ENCODE results near the gene RFX2. TPM values are rescaled to one million over a fixed set of nuclear protein-coding genes. Genes with fewer than 3 reads are reported as not detected.

Gene RFX2
- total and polyA plus RNA-seq, 4 donors = 0.67 to 5.1 (median 2.8) TPM

DNA sequence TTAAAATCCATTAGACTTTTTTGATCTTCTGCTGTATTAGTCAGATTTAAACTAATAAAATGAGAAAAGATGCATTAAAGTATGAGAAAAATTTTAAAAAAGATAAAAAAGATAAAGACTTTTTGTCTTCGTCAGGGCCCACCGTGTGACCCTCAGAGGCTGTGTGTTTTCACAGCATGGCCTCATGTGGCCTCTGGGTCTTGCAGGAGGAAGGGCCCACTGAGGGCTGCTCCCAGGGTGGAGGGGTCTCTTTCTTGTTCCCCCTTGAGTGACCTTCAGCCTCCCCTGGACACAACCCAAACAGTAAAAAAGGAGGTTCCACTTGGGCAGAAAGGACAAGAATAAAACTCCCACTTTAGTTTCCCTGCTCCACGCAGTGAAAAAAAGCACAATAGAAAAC lies 75.3 kb downstream of the RFX2 start:
- H3K9ac ChIP-seq (ENCODE audit: low read depth in 1 of 2, low read length in 2 of 2) = no peak overlapping the region
- no peaks in the 10 kb centered on the region for H3K27me3 ChIP-seq (ENCODE audit: control insufficient read depth in 4 of 4, insufficient read depth in 4 of 4, low read length in 3 of 4)
- no peaks in the 10 kb centered on the region for H3K9me3 ChIP-seq (ENCODE audit: control insufficient read depth in 4 of 4, low read length in 3 of 4)
- 94% methylated on average over 3 of the region's 3 CpGs for WGBS
- H3K4me1 ChIP-seq (ENCODE audit: control insufficient read depth in 4 of 4, insufficient read depth in 4 of 4, low read length in 3 of 4) = no peaks in the 10 kb centered on the region
- no peak for DNase-seq (ENCODE audit: low spot score)
- peaks cover 0 to 2% (median 0%) of the 10 kb centered on the region in 4 donors for H3K36me3 ChIP-seq (ENCODE audit: control insufficient read depth in 4 of 4, insufficient read depth in 3 of 4, low read depth in 1 of 4, low read length in 3 of 4)
- H3K27ac ChIP-seq (ENCODE audit: low read depth in 1 of 2, low read length in 2 of 2) = no peak overlapping the region
- no peak overlapping the region for H3K4me3 ChIP-seq (ENCODE audit: low read depth in 1 of 3, low read length in 3 of 3)
- TF ChIP-seq SP1 (IDR thresholded peaks at IDR 0.05) (no peak), HNF4A (conservative IDR thresholded peaks at IDR 0.05) (no peak), RXRA (IDR thresholded peaks at IDR 0.05) (no peak), JUND (IDR thresholded peaks at IDR 0.05) (no peak)

DNA sequence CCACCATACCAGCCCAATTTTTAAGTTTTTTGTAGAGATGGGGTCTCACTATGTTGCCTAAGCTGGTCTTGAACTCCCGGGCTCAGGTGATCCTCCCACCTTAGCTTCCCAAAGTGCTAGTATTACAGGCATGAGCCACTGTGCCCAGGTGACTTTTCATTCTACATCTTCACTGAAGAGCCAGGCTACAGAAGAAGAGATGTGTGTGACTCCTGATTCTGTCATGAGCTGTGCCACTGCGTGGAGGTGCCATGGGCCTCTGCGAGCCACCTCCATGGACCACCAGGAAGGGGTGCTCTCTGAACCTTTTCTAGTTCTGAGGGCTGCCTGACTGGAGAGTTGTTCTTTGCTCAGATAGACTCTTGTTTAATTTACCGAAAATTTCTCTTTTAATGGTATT lies 75.8 kb downstream of the RFX2 start:
- Histone ChIP-seq H3K36me3 (ENCODE audit: control insufficient read depth in 4 of 4, insufficient read depth in 3 of 4, low read depth in 1 of 4, low read length in 3 of 4) (no peaks in the 10 kb centered on the region), H3K4me3 (ENCODE audit: low read depth in 1 of 3, low read length in 3 of 3) (no peak overlapping the region), H3K4me1 (ENCODE audit: control insufficient read depth in 4 of 4, insufficient read depth in 4 of 4, low read length in 3 of 4) (no peaks in the 10 kb centered on the region), H3K27me3 (ENCODE audit: control insufficient read depth in 4 of 4, insufficient read depth in 4 of 4, low read length in 3 of 4) (no peaks in the 10 kb centered on the region), H3K9ac (ENCODE audit: low read depth in 1 of 2, low read length in 2 of 2) (no peak overlapping the region), H3K9me3 (ENCODE audit: control insufficient read depth in 4 of 4, low read length in 3 of 4) (no peaks in the 10 kb centered on the region), H3K27ac (ENCODE audit: low read depth in 1 of 2, low read length in 2 of 2) (no peak overlapping the region)
- TF ChIP-seq TAF1 (conservative IDR thresholded peaks at IDR 0.05) = no peak
- no peak for TF ChIP-seq YY1 (IDR thresholded peaks at IDR 0.05)
- TF ChIP-seq, protein P1, sequence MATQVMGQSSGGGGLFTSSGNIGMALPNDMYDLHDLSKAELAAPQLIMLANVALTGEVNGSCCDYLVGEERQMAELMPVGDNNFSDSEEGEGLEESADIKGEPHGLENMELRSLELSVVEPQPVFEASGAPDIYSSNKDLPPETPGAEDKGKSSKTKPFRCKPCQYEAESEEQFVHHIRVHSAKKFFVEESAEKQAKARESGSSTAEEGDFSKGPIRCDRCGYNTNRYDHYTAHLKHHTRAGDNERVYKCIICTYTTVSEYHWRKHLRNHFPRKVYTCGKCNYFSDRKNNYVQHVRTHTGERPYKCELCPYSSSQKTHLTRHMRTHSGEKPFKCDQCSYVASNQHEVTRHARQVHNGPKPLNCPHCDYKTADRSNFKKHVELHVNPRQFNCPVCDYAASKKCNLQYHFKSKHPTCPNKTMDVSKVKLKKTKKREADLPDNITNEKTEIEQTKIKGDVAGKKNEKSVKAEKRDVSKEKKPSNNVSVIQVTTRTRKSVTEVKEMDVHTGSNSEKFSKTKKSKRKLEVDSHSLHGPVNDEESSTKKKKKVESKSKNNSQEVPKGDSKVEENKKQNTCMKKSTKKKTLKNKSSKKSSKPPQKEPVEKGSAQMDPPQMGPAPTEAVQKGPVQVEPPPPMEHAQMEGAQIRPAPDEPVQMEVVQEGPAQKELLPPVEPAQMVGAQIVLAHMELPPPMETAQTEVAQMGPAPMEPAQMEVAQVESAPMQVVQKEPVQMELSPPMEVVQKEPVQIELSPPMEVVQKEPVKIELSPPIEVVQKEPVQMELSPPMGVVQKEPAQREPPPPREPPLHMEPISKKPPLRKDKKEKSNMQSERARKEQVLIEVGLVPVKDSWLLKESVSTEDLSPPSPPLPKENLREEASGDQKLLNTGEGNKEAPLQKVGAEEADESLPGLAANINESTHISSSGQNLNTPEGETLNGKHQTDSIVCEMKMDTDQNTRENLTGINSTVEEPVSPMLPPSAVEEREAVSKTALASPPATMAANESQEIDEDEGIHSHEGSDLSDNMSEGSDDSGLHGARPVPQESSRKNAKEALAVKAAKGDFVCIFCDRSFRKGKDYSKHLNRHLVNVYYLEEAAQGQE (IDR thresholded peaks at IDR 0.05) = no peak
- no peak for TF ChIP-seq RXRA (IDR thresholded peaks at IDR 0.05)
- TF ChIP-seq HNF4G (IDR thresholded peaks at IDR 0.05) = no peak
- TF ChIP-seq, protein P2, sequence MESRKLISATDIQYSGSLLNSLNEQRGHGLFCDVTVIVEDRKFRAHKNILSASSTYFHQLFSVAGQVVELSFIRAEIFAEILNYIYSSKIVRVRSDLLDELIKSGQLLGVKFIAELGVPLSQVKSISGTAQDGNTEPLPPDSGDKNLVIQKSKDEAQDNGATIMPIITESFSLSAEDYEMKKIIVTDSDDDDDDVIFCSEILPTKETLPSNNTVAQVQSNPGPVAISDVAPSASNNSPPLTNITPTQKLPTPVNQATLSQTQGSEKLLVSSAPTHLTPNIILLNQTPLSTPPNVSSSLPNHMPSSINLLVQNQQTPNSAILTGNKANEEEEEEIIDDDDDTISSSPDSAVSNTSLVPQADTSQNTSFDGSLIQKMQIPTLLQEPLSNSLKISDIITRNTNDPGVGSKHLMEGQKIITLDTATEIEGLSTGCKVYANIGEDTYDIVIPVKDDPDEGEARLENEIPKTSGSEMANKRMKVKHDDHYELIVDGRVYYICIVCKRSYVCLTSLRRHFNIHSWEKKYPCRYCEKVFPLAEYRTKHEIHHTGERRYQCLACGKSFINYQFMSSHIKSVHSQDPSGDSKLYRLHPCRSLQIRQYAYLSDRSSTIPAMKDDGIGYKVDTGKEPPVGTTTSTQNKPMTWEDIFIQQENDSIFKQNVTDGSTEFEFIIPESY (IDR thresholded peaks at IDR 0.05) = no peak
- TF ChIP-seq FOXA1 (IDR thresholded peaks at IDR 0.05) = no peak
- no peak for TF ChIP-seq NR2F2 (IDR thresholded peaks at IDR 0.05)
- no peak for TF ChIP-seq JUND (IDR thresholded peaks at IDR 0.05)
- no peak for TF ChIP-seq HNF4A (conservative IDR thresholded peaks at IDR 0.05)
- TF ChIP-seq, protein P3, sequence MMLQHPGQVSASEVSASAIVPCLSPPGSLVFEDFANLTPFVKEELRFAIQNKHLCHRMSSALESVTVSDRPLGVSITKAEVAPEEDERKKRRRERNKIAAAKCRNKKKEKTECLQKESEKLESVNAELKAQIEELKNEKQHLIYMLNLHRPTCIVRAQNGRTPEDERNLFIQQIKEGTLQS (IDR thresholded peaks at IDR 0.05) = no peak
- TF ChIP-seq, protein P4, sequence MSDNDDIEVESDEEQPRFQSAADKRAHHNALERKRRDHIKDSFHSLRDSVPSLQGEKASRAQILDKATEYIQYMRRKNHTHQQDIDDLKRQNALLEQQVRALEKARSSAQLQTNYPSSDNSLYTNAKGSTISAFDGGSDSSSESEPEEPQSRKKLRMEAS (IDR thresholded peaks at IDR 0.05) = no peak
- TF ChIP-seq FOXA2 (IDR thresholded peaks at IDR 0.05) = no peak
- DNase-seq (ENCODE audit: low spot score) = no peak
- 96% methylated on average over 4 of the region's 4 CpGs for WGBS
